AG10803 (cell line): ENCODE data around the gene PLVAP.

Experiments
- DNase-seq: peaks from one replicate; pipeline ENCODE4 v3.0.0; 2010; ENCODE audit warnings: low read depth
- H3K4me3 ChIP-seq: 2 replicates; pipeline ENCODE4 v1.5.1; 2011; ENCODE audit warnings: mild to moderate bottlenecking, low read length, control low read depth
- TF ChIP-seq, protein P1 (sequence below): conservative IDR thresholded peaks from 2 replicates; pipeline ENCODE4 v1.5.1; 2011; ENCODE audit warnings: mild to moderate bottlenecking, low read length, control low read depth, inconsistent platforms

Gene PLVAP

DNA sequence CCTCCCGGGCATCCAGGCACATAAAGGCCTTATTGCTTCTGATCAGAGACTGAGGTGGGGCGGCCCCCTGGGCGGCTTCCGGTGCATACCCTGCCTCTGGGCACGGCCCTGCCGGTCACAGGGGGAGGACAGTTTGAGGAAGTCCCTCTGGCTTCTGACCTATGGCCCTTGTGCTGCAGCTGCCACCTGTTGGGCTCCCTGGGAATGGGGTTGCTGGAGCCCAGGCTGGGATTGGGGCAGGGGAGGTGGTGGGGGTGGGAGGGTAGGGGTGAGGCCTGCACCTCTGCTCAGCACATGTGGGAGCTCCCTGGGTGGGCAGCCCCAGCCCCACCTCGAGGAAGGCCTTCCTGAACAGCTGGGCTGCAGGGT, 53.2 kb downstream of the PLVAP start:
- DNase-seq = no peak
- H3K4me3 ChIP-seq = no peak overlapping the region
- TF ChIP-seq, protein P1, sequence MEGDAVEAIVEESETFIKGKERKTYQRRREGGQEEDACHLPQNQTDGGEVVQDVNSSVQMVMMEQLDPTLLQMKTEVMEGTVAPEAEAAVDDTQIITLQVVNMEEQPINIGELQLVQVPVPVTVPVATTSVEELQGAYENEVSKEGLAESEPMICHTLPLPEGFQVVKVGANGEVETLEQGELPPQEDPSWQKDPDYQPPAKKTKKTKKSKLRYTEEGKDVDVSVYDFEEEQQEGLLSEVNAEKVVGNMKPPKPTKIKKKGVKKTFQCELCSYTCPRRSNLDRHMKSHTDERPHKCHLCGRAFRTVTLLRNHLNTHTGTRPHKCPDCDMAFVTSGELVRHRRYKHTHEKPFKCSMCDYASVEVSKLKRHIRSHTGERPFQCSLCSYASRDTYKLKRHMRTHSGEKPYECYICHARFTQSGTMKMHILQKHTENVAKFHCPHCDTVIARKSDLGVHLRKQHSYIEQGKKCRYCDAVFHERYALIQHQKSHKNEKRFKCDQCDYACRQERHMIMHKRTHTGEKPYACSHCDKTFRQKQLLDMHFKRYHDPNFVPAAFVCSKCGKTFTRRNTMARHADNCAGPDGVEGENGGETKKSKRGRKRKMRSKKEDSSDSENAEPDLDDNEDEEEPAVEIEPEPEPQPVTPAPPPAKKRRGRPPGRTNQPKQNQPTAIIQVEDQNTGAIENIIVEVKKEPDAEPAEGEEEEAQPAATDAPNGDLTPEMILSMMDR = no peak

DNA sequence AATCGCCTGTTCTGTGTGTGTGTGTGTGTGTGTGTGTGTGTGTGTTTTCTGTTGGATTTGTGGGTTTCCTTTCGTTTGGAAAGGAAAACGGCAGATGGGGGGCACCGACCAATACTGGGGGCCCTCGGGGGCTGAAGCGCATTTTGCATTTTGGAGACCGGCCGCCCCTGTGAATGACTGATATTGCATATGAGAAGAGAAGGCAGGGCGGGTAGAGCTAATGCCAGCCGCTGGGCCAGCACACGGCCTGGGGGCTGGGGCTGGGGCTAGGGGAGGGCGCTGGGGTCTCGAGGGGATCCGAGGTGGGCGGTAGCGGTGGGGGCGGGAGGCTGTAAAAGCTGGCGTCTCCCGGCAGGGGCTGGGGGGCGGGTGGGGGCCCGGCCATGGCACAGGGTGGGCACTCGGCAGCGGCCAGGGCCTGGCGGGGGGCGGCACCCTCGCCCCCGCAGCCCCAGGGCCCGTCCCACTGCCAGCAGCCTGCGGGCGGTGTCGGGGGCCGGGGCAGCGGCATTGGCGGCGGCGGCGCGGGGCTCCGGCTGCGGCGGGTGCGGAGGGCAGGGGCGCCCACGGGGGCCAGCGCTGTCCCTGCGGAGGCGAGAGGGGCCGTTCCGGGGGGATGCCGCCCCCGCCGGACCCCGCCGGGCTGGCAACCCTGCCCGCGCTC, 53.7 kb downstream of the PLVAP start:
- no peak overlapping the region for H3K4me3 ChIP-seq
- no peak for DNase-seq
- TF ChIP-seq, protein P1 = no peak

DNA sequence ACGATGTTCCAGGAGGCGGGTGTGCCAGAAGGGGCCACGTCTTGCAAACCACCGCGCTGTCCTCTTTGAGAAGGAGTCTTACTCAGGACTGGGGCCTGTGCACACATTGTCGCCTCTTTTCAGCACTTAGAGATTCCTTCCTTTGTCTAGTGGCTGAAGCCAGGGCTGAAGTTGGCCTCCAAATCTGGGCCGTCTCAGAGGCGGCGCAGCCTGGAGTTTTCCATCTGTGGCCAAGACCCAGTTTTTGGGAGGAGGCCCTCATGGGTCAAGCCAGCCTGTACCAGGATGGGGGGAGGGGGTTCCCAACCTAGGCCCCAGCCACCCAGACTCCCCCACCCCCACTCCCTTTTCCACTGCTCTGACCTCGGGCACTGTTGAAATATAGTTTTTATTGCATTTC, 54.3 kb downstream of the PLVAP start:
- TF ChIP-seq, protein P1 = no peak
- no peak for DNase-seq
- no peak overlapping the region for H3K4me3 ChIP-seq

DNA sequence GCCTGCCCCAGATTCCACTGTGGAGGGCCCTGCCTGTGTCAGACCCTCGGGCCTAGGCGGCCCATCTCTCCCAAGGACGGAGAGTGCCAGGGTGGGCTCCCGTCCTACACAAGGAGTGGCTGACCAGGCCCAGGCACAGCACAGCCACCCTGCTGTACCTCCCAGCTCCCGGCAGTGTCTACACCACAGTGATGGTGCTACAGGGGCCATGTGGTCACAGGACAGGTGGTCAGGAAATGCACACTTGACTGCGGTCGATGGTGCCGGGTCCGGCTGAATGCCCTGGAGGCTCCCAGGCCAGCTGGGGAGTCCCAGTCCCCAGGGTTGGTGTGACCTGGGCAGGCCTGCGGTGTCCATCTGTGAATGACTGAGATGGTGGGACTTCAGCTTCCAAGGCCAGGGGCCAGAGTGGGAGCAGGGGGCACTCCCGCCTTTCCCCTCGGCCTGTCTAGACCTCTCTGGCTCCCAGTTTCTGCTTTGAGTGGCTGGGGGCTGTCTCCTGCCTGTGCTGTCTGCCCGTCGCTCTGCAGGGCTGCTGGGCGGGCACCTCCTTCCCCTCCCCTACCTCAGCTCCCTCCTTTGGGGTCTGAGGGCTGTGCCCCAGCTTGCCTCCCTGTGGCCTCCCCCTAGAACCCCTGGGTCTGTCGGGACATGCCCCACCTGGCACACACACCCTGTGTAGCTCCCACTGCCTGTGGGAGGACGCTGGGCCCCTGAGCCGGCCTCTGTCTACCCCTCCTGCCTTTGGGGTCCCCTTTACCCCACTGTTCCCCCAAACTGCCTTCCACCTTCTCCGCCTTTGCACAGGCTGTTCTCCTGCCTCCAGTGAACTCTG, 55.3 kb downstream of the PLVAP start:
- TF ChIP-seq, protein P1 = no peak

DNA sequence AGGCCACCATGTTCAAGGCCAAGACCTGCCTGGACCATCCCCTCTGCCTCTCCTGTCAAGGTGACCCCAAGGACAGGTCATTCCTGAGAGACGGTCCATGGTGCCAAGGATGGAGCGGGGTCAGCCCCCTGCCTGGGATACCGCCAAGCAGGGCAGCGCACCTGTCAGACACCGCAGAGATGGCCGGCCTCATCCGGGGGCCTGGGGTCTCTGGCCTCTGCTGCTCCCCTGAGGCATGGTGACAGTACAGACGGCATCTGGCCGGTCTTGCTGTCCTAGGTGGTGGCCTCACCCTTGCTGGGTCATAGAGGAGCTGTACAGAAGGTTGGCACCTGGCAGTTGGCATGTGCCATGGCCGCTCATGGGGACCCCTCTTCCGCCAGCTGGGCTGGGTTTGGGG, 56.7 kb downstream of the PLVAP start:
- no peak overlapping the region for H3K4me3 ChIP-seq
- TF ChIP-seq, protein P1 = no peak
- no peak for DNase-seq

More for the DNA sequence above, 55.3 kb downstream of the PLVAP start:
- no peak for DNase-seq
- no peak overlapping the region for H3K4me3 ChIP-seq

DNA sequence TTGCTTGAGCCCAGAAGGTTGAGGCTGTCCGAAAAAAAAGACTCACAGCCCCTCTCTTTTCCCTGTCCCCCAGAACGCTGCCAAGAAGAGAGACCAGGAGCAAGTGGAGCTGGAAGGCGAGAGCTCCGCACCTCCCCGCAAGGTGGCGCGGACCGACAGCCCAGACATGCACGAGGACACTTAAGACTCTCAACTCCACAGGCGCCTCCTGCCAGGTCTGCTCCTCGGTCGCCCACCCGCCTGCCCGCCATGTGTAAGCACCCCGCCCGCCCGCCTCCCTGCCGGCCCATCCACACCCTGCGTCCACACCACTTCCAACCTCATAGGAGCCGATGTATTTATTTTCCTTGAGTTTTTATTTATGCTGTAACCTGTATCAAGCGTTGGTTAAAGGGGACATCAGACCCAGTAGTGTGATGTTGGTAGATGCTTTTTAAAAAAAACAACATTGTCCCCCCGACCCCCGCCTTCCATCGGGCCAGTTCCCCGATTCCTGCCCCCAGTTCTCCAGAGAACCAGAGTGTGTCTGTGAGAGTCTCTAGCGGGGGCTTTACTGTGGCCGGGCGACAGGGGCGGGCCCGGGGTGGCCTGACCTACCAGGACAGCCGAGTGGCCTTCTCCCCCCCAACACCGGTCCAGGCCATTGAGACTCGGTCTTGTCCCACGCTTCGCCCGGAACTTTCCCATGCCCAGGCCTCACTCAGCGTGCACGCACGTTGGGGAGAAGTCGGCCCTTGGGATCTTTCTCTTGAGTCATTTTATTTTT, 57.5 kb downstream of the PLVAP start:
- DNase-seq = no peak
- TF ChIP-seq, protein P1 = no peak
- H3K4me3 ChIP-seq = no peak overlapping the region
